Measurements from ENCODE around the gene PIK3CB.
"Not testable (repeated sequence)": the region's sequence is repeated elsewhere in the genome, so short reads cannot be mapped to it uniquely, and the experiment has no call there.

Gene PIK3CB

DNA sequence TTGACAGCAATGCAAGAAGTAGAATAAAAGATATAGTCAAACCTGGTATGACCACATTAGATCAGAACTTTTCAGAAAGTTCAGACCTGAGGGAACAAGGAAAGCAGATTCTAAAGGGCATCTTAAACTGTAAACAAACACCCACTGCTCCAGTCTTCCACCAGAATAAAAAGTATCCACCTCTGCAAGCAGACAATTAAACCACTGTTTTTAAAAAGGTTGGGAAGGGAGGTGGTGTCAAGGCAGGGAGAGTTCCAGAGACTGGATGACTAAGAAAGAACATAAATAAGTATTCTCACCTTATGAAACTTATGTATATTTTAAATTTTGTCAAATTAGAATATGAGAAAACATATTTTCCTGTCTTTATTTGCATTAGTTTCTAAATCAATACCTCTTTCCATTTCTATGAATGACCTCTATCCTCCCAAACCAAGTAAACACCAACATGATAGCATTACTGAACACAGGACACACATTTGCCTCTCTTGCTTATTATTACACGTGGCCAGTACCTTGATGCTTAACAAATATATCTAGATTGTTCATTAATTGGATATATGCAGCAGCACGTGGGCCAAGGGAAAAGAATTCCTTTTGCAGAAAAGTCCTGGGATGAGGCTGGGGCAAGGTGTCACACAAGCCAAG lies 31.6 kb downstream of the PIK3CB start:
- DNase-seq (ENCODE audit: low read depth): no peak

DNA sequence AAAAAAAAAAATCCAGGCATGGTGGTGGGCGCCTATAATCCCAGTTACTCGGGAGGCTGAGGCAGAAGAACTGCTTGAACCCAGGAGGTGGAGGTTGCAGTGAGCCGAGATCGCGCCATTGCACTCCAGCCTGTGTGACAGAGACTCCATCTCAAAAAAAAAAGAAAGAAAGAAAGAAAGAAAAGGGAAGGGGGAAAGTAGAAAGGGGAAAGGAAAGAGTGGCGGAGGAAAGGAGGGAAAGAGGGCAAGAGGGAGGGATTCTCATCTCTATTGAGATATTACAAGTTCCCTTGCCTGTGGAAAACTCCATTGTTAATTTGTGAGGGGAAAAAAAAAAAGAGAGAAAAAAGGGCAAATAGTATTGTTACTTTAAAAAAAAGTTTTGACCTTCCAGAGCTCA lies 32.5 kb downstream of the PIK3CB start:
- DNase-seq (ENCODE audit: low read depth): not testable (repeated sequence)

DNA sequence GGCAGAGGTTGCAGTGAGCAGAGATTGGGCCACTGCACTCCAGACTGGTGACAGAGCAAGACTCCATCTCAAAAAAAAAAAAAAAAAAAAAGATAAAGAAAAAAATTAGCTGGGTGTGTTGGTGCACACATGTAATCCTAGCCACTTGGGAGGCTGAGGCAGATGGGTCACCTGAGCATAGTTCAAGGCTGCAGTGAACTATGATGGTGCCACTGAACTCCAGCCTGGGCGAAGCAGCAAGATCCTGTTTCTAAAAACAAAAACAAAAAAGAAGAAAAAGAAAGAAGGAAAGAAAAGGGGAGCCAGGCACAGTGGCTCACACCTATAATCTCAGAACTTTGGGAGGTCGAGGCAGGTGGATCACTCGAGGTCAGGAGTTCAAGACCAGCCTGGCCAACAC lies 32.9 kb downstream of the PIK3CB start:
- no peak for DNase-seq (ENCODE audit: low read depth)

DNA sequence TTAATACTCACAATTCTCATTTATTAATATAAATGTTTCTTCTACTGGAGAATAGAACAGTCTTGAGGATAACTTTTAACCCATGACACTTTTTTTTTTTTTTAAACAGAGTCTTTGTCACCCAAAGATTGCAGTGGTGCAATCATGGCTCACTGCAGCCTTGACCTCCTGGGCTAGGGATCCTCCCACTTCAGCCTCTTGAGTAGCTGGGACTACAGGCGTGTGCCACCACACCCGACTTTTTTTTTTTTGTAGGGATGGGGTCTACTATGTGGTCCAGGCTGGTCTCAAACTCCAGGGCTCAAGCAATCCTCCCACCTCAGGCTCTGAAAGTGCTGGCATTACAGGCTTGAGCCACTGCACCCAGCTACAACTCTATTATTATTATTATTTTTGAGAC lies 34.5 kb downstream of the PIK3CB start:
- no peak for DNase-seq (ENCODE audit: low read depth)

- DNase-seq (ENCODE audit: low read depth): no peak
Measured at GRCh38 chr3:138799822-138800221, 34.9 kb downstream of the PIK3CB start.

GRCh38 chr3:138797508-138798038 lies 37.2 kb downstream of the PIK3CB start:
- no peak for DNase-seq (ENCODE audit: low read depth)

- DNase-seq (ENCODE audit: low read depth): no peak
Measured at GRCh38 chr3:138796761-138797160, 38.0 kb downstream of the PIK3CB start.

- DNase-seq (ENCODE audit: low read depth): peak; percentile 36
Measured at GRCh38 chr3:138786788-138787271, 47.9 kb downstream of the PIK3CB start.

- no peak for DNase-seq (ENCODE audit: low read depth)
Measured at GRCh38 chr3:138785951-138786350, 48.8 kb downstream of the PIK3CB start.

DNA sequence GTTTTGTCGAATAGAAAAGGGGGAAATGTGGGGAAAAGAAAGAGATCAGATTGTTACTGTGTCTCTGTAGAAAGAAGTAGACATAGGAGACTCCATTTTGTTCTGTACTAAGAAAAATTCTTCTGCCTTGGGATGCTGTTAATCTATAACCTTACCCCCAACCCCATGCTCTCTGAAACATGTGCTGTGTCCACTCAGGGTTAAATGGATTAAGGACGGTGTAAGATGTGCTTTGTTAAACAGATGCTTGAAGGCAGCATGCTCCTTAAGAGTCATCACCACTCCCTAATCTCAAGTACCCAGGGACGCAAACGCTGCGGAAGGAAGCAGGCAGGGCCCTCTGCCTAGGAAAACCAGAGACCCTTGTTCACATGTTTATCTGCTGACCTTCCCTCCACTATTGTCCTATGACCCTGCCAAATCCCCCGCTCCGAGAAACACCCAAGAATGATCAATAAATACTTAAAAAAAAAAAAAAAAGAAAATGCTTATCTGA lies 49.3 kb downstream of the PIK3CB start:
- DNase-seq (ENCODE audit: low read depth): not testable (repeated sequence)

DNA sequence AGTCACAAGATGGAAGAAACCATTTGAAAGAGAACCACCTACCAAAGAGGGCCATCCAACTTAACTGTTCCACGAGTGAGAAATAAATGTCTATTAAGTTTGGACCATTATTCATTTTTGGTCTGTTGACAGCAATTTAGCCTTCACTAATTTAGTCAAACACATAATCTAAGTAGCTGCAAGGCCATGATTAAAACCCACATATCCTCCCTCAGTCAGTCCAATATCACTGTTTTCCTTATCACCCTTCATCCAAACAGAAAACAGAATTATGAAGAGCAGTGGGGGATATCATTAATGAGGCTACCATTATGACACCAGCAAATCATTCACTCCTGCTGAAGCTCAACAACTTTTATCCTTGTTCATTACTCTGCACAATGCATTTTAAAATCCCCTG lies 52.0 kb downstream of the PIK3CB start:
- no peak for DNase-seq (ENCODE audit: low read depth)

GRCh38 chr3:138781012-138781470 lies 53.7 kb downstream of the PIK3CB start:
- no peak for DNase-seq (ENCODE audit: low read depth)

DNA sequence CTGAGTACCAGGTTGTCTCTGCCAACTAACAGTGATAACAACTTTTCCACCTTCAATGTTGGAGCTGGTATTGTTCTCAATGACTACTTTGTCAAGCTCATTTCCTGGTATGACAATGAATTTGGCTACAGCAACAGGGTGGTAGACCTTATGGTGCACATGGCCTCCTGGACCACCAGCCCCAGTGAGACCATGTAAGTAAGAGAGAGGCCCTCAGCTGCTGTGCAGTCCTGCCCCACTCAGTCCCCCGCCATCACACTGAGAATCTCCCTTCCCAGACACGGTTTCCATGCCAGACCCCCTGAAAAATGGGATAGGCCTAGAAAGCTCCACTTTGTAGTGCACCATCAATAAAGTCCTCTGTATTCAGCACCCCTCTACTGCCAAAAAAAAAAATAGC lies 56.1 kb downstream of the PIK3CB start:
- DNase-seq (ENCODE audit: low read depth): no peak

DNA sequence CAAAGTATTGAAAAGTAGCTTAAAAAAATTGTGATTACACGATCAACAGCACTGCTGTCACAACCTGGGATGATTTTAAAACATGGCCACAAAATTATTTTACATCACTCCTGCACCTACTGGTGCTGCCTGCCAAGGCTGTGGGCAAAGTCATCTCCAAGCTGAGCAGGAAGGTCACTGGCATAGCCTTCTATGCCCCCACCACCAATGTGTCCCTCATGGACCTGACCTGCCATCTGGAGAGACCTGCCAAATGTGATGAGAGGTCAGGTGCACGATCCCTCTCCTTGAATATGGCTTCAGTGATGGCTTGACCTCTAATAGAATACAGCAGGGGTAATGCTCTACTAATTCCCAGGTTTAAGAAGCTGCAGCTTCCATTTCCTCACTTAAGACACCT lies 57.8 kb downstream of the PIK3CB start:
- no peak for DNase-seq (ENCODE audit: low read depth)

DNA sequence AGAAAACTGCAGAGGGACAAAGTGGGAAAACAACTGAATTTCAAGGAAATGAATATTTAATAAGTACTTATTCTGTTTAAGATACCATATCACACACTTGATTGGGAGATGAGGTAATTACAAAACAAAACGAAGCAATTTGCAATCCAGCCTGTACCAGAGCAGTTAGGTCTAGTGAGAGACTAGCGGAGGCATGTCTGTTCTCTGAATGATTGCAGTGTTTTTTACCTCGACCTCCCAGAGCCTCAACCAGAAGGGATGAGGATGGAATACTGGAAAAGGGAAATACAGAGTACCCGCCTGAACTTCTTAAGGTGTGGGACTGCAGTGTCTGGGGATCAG lies 59.5 kb downstream of the PIK3CB start:
- no peak for DNase-seq (ENCODE audit: low read depth)

GRCh38 chr3:138774529-138775253 lies 60.0 kb downstream of the PIK3CB start:
- DNase-seq (ENCODE audit: low read depth): peak; percentile 100

DNA sequence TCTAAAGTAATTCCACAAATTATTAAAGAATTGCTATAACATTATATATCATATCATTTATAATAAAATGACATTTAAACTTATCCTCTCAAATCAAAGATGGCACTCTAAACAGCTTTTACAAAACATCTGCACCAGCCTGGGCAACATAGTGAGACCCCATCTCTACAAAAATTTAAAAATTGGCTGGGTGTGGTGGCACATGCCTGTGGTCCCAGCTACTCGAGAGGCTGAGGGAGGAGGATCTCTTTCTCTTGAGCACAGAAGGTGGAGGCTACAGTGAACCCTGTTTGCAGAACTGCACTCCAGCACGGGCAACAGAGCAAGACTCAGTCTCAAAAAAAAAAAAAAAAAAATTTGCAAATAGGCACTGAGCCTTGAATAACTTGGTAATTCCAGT lies 63.1 kb downstream of the PIK3CB start:
- DNase-seq (ENCODE audit: low read depth): no peak

GRCh38 chr3:138769616-138770015 lies 65.1 kb downstream of the PIK3CB start:
- DNase-seq (ENCODE audit: low read depth): no peak

DNA sequence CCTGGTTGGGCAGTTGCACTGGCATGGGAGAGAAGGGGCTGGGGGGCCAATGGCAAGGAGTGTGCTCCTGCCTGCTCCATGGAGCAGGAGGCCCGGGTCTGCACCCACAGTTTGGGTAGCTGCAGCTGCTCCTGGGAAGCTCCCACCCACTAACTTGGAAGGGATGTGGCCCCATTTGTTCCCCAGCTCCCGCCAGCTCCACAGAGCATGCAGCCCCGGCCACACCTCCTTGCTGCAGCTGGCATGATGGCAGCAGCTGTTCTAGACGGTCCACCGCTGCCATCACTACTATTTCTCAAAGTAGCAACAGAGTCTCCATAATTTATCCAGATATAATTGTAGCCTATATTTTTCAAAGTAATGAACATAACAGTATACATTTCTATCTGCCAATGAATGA lies 65.8 kb downstream of the PIK3CB start:
- DNase-seq (ENCODE audit: low read depth): no peak

DNA sequence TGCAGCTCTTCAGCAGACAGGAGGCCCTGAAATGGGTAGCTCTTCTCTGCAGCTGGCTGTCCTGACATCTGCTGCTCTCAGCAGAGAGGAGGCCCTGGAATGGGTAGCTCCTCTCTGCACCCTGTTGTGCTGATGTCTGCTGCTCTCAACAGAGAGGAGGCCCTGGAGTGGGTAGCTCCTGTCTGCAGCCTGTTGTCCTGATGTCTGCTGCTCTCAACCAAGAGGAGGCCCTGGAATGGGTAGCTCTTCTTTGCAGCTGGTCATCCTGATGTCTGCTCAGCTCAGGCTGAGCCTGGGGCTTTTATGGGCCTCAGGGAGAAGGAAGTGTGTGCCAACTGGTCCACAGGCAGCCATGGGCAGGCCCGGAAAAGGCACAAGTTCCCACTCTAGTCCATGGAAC lies 66.6 kb downstream of the PIK3CB start:
- no peak for DNase-seq (ENCODE audit: low read depth)

DNA sequence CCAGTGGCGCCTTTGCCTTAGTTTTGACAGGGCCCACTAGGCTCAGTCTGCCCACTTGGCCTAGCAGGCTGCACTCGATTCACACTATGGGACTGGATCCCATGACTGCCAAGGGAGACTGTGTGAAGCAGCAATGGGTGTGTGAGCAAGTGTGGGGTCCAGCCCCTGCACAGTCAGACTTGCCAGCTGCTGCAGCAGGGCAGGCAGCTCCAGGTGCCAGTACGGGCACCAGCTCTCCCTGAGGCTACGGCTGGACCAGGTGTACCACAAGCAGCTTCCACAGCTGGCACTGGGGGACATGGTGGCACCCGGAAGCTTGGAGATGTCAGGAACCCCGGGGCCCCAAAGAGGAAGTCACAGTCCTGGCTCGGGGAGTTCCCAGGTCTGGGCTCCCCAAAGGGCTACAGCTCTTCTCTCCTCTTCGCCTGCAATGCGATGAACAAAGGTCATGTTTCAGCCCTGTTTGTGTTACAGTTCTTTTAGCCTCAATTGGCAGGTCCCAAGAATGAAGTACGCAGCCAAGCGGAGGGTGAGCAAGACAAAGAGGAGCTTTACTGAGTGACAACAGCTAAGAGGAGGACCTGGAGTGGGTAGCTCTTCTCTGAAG lies 67.1 kb downstream of the PIK3CB start:
- DNase-seq (ENCODE audit: low read depth): no peak

- no peak for DNase-seq (ENCODE audit: low read depth)
Measured at GRCh38 chr3:138761002-138761401, 73.7 kb downstream of the PIK3CB start.

- DNase-seq (ENCODE audit: low read depth): no peak
Measured at GRCh38 chr3:138748190-138748589, 86.5 kb downstream of the PIK3CB start.

Measured in GM04504 (cell line).